Lower leg skin (tissue), 3 donors: Measurements from ENCODE around the gene ZPBP2.

Source experiments
- POLR2A ChIP-seq, 2 donors: fragments of 450-650 bp; IDR thresholded peaks; one replicate each; pipeline ENCODE4 v1.6.1; 2016 to 2017; ENCODE audit warnings: antibody characterized with exemption in 2 of 2, mild to moderate bottlenecking in 1 of 2, moderate library complexity in 1 of 2
- TF ChIP-seq, protein P1 (sequence below), 3 donors: fragments of 450-650 bp; IDR thresholded peaks; one replicate each; pipeline ENCODE4 v1.5.1; 2016; ENCODE audit warnings: antibody characterized with exemption in 3 of 3, mild to moderate bottlenecking in 3 of 3, moderate library complexity in 2 of 3

DNA sequence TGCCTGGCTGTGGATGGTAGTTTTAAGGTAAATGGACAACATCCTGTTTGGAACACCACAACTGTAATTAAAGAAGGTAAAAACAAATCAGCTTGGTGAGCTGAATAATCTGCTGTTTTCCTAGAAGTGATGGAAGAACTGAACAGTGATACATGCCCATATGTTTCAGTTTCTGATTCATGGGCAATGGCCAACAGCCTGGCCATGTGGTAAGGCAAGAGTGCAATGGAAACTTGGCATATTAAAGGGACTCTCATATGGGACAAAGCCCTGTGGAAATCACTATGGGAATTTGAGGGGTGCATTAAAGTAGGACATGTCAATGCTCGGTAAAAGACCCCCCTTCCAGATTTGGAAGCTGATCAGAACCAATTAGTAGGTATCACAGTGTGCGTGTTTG, 41.7 kb upstream of the ZPBP2 start:
- no peak for TF ChIP-seq POLR2A (IDR thresholded peaks at IDR 0.05)
- TF ChIP-seq, protein P1, sequence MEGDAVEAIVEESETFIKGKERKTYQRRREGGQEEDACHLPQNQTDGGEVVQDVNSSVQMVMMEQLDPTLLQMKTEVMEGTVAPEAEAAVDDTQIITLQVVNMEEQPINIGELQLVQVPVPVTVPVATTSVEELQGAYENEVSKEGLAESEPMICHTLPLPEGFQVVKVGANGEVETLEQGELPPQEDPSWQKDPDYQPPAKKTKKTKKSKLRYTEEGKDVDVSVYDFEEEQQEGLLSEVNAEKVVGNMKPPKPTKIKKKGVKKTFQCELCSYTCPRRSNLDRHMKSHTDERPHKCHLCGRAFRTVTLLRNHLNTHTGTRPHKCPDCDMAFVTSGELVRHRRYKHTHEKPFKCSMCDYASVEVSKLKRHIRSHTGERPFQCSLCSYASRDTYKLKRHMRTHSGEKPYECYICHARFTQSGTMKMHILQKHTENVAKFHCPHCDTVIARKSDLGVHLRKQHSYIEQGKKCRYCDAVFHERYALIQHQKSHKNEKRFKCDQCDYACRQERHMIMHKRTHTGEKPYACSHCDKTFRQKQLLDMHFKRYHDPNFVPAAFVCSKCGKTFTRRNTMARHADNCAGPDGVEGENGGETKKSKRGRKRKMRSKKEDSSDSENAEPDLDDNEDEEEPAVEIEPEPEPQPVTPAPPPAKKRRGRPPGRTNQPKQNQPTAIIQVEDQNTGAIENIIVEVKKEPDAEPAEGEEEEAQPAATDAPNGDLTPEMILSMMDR (IDR thresholded peaks at IDR 0.05), result no peak
